ENCODE data around the gene MVD. TPM values are rescaled to one million over a fixed set of nuclear protein-coding genes. Genes with fewer than 3 reads are reported as not detected.

The MVD gene
- total and polyA plus RNA-seq, 10 of the 15 experiments (the other 5 are each of a cell fraction or from before 2014, with no cell fraction given) = 5.0 to 147 (median 65.0) TPM

DNA sequence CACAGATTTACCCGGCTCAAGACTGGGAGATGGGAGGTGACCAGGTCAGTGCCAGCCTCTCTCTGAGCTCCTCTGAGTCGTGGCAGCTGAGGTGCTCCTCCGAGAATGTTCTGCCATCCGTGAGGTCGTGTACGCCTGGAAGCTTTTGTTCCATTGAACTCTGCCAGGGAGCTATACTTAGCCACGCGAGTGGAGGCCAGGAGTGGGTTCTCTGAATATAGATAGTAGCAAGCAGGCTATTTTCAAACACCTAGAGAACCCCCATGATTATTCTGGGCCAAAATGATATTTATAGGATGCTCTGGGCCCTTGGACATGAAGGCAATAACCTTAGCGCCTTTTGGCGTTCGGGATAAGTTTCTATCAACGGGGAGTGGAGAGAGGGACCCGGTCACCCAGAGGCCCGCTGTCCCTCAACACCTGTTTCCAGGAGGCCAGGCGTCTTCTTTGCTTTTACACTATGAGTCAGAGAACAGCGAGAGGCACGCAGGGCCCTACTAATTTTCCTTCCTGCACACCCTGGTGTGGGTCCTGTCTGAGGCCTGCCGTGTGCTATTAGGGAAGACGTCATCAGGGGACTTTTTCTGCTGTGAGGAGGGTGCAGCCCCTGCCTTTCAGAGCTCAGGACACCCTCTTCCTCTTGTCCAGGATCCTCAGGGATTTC is 11.0 kb upstream of the MVD start (continued):
- no peak for TF ChIP-seq FOXK2 (IDR thresholded peaks at IDR 0.05)
- TF ChIP-seq, protein P1, sequence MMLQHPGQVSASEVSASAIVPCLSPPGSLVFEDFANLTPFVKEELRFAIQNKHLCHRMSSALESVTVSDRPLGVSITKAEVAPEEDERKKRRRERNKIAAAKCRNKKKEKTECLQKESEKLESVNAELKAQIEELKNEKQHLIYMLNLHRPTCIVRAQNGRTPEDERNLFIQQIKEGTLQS (IDR thresholded peaks at IDR 0.05; ENCODE audit: borderline replicate concordance, extremely low read depth, low read depth, low read length) = no peak
- TF ChIP-seq, protein P2, sequence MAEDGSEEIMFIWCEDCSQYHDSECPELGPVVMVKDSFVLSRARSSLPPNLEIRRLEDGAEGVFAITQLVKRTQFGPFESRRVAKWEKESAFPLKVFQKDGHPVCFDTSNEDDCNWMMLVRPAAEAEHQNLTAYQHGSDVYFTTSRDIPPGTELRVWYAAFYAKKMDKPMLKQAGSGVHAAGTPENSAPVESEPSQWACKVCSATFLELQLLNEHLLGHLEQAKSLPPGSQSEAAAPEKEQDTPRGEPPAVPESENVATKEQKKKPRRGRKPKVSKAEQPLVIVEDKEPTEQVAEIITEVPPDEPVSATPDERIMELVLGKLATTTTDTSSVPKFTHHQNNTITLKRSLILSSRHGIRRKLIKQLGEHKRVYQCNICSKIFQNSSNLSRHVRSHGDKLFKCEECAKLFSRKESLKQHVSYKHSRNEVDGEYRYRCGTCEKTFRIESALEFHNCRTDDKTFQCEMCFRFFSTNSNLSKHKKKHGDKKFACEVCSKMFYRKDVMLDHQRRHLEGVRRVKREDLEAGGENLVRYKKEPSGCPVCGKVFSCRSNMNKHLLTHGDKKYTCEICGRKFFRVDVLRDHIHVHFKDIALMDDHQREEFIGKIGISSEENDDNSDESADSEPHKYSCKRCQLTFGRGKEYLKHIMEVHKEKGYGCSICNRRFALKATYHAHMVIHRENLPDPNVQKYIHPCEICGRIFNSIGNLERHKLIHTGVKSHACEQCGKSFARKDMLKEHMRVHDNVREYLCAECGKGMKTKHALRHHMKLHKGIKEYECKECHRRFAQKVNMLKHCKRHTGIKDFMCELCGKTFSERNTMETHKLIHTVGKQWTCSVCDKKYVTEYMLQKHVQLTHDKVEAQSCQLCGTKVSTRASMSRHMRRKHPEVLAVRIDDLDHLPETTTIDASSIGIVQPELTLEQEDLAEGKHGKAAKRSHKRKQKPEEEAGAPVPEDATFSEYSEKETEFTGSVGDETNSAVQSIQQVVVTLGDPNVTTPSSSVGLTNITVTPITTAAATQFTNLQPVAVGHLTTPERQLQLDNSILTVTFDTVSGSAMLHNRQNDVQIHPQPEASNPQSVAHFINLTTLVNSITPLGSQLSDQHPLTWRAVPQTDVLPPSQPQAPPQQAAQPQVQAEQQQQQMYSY (CRISPR knock-in tag; IDR thresholded peaks at IDR 0.05) = no peak
- TF ChIP-seq, protein P3, sequence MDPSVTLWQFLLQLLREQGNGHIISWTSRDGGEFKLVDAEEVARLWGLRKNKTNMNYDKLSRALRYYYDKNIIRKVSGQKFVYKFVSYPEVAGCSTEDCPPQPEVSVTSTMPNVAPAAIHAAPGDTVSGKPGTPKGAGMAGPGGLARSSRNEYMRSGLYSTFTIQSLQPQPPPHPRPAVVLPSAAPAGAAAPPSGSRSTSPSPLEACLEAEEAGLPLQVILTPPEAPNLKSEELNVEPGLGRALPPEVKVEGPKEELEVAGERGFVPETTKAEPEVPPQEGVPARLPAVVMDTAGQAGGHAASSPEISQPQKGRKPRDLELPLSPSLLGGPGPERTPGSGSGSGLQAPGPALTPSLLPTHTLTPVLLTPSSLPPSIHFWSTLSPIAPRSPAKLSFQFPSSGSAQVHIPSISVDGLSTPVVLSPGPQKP (IDR thresholded peaks at IDR 0.05; ENCODE audit: low read depth, low read length) = no peak
- no peak for TF ChIP-seq REST (IDR thresholded peaks at IDR 0.05; ENCODE audit: low read depth, low read length)
- peak; percentile 7; the same call in 1 of the 2 replicates for TF ChIP-seq PKNOX1 (IDR thresholded peaks at IDR 0.05)
- TF ChIP-seq CREM (IDR thresholded peaks at IDR 0.05; ENCODE audit: low read depth) = peak; percentile 65; the same call in 1 of the 2 replicates
- no peak for TF ChIP-seq NFYB (IDR thresholded peaks at IDR 0.05; ENCODE audit: insufficient read depth, low read depth, low read length)
- no peak for TF ChIP-seq TCF7 (IDR thresholded peaks at IDR 0.05; ENCODE audit: borderline replicate concordance)

Data from GM12878 (cell line).